HG03442 (cell line): Measurements from ENCODE around the gene TP53AIP1.

Source experiments
- ATAC-seq: cut with Tn5 transposase; IDR thresholded peaks from one replicate; pipeline ENCODE4 v1.9.1; 2021; ENCODE audit warnings: mild to moderate bottlenecking, moderate library complexity; ENCODE audit not compliant: unreplicated experiment

The TP53AIP1 gene

DNA sequence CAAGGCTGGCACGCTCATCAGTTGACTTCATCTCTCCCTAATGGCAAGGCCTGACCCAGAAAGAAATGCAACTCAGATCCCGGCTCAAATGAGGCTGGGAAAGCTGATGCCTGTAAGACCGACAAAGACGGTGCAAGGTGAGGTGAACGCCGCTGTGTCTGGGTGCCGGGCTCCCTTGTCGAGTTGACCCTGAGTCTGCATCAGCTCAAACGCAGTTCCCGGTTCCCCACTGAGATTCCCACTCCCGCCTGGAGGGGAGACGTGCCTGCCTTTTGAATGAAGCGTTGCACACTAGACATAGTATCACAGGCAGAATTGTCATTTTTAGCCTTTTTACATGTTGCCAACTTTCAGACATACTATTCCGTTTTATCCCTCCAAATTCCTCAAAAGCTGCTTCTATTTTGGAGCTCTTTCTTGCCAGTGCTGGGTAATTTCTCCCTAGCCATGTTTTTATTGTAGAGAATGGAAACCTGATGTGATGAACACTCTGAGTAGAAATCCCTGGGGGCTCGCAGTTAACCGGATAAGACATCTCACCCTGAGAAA is 831 bp upstream of the TP53AIP1 start:
- no peak for ATAC-seq

GRCh38 chr11:128942272-128942612 is 429 bp downstream of the TP53AIP1 start:
- no peak for ATAC-seq

- ATAC-seq: no peak
Observed at GRCh38 chr11:128941573-128942271, 949 bp downstream of the TP53AIP1 start.

DNA sequence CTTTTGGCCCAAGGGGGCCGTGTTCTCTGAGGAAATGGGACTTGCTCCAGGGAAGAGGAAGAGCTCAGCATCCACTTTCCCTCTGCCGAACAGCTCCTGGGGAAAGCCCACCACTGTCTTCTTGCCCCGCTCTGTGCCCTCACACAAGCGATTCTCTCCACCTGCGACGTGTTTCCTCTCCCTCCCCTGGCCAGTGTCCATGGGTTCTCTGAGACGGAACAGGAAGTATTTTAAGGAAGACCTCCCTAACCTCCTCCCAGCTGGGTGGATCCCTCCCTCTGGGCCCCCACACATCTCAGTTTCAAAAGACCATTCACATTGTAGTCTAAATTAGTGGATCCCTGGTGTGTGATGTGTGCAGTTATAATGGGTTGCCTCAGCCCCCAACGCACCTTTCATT is 1.6 kb downstream of the TP53AIP1 start:
- ATAC-seq: no peak

- ATAC-seq: no peak
Observed at GRCh38 chr11:128940603-128941002, 2.1 kb downstream of the TP53AIP1 start.

GRCh38 chr11:128940156-128940555 is 2.5 kb downstream of the TP53AIP1 start:
- ATAC-seq: no peak

GRCh38 chr11:128939591-128939990 is 3.1 kb downstream of the TP53AIP1 start:
- no peak for ATAC-seq

- no peak for ATAC-seq
Observed at GRCh38 chr11:128938156-128938885, 4.3 kb downstream of the TP53AIP1 start.

DNA sequence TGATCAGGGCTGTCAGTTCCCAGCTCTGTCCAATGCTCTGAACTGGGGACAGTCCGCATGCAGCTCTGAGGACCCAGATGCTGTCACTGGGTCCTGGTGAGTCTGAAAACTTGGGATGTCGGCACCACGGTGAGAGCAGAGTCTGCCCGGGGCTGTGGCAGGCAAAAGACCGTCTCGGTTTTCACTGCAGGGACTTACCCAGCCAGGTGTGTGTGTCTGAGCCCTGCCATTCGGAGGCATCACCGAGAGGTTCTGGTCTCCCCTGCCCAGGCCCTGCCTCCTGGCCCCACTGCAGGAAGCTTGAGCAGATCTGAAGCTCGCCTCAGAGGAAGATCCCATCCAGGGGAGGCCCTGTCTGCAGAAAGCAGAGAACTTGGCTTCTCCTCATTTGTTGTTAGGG is 5.2 kb downstream of the TP53AIP1 start:
- no peak for ATAC-seq

DNA sequence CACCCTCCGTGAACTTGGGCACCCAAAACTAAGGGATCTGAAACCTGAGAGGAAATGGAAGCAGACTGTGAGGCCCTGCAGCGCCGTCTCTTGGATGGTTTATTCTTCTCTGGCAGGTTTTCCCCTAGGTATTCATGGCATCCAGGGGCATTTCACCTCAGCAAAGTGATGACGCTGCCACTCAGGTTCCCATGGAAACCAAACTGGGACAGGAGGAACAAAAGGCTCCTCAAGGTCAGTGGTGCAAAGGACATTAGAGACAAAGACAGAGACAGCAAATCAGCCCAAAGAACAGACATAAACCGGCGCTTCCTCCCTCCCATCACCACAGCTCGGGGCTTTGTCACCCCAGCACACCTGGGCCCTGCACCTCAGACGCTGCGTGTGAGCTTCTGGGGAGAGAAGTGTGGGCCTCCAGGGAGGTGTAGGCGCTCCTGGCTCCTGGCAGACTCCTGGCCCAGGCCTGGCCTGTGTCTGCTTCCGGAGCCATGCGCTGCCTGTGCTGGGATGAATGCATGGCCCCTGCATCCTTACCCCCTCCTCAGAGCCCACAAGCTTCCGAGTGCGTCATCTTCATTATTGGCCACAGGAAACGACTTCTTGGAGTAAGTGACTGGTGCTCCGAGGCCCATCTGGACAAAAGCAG is 5.9 kb downstream of the TP53AIP1 start:
- no peak for ATAC-seq

DNA sequence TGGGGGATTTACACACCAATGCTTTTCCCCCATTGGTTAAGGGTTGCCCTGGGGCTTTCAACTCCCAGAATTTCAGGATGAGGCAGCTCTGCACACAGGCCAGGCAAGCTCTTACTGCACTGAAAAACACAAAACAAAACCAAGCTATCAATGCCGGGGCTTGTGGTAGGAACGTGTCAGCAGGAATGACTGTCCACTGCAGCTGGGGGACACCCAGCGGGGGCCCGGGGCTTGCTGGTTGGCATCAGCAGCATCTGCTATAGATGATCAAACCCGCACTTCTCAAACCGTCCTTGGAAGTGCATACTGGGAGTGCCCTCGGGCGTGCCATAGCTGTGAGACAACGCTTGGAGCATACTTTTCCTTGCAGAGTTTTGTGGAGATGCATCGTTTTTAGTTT is 7.7 kb downstream of the TP53AIP1 start:
- no peak for ATAC-seq

- ATAC-seq: no peak
Observed at GRCh38 chr11:128934351-128934750, 8.3 kb downstream of the TP53AIP1 start.

- ATAC-seq: no peak
Observed at GRCh38 chr11:128933481-128934178, 9.0 kb downstream of the TP53AIP1 start.

- ATAC-seq: no peak
Observed at GRCh38 chr11:128931668-128932067, 11.0 kb downstream of the TP53AIP1 start.

GRCh38 chr11:128931066-128931465 is 11.6 kb downstream of the TP53AIP1 start:
- ATAC-seq: no peak

DNA sequence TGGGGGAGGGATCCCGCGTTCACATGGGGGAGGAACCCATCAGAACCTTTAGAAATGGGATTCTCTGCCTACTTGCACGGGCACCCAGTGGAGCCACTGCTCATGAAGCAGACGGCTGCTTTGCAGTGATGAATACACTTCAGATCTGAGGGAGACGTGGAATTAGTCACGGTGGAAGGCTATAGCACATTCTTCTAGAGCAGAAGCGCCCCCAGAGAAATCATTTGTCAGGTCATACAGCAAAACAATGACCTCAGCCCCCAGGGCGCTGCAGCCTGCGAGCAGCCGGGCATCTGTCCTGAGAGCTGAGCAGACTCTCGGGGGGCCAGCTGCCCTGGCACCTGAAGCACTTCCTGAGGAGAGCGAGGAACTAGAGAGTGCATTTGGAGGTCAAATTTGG is 12.7 kb downstream of the TP53AIP1 start:
- no peak for ATAC-seq

GRCh38 chr11:128929468-128929867 is 13.2 kb downstream of the TP53AIP1 start:
- no peak for ATAC-seq

DNA sequence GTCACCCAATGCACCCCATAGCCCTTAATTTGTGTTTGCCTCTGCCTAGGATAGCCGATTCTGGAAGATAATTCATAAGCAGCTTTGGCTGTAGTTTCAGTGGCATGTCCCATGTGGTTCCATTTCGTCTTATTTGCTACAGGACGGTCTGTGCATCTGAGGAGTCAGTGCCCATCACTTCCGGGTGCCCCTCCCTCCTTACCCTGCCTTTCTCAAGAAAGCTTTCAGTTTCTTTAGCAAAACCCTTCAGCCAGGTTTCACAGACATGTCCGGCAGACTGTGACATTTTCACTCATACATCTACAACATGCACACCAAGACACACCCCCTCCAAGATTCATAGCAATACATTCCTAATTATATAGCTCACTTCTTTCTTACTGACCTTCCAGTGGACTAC is 14.3 kb downstream of the TP53AIP1 start:
- ATAC-seq: peak; percentile 97

GRCh38 chr11:128927683-128928336 is 14.9 kb downstream of the TP53AIP1 start:
- no peak for ATAC-seq

DNA sequence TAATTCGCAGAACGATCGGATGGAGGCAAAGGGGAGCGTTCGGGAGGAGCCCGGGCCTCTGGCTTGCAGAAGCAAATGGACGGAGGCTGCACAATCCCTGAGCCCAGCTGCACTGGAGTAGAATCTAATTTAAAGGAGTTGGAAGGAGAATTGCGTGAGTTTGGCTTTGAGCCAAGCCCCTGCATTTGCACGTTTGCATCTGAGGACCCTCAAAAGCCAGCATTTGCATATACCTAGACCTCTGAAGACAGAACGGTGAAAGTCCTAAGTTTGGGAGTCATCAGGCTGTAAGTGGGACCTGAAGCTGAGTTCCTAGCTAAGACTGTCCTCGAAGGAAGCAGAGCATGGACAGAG is 15.6 kb downstream of the TP53AIP1 start:
- no peak for ATAC-seq
